ENCODE results near the gene APOBEC3G. TPM values are rescaled to one million over a fixed set of nuclear protein-coding genes. Genes with fewer than 3 reads are reported as not detected.

The APOBEC3G gene
- polyA plus RNA-seq, 1 of the 3 experiments (the other 2 are of a cell fraction): not detected

DNA sequence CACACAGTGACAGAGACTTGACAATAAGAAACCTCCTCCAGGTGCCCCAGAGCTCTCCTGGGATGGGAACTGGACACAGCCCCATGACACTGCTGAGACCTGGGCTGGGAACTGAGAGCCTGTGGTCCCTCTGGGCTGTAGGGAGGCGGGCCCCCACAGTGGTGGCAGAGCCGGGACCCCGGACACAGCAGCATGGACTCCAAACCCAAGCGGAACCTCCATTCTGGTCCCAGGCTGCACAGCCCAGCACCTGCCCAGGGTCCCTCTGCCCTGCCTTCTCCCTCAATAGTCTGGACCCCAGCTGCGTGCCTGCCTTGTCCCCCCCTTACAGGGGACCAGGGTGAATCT is 11.6 kb downstream of the APOBEC3G start:
- no peak overlapping the region for H3K9ac ChIP-seq
- H3K9me2 ChIP-seq: no peaks in the 10 kb centered on the region
- no peak overlapping the region for H2AFZ ChIP-seq (ENCODE audit: low read depth)
- H3K9me3 ChIP-seq: no peaks in the 10 kb centered on the region
- H3K36me3 ChIP-seq (replicated peaks in 1 of 2; ENCODE audit: control insufficient read depth in 1 of 2, insufficient read depth in 2 of 2, low read length in 1 of 2): no peaks in the 10 kb centered on the region
- 50% methylated on average over 1 of the region's 5 CpGs for WGBS (ENCODE audit: low lambda C conversion rate)
- no peaks in the 10 kb centered on the region for H3K79me2 ChIP-seq (ENCODE audit: insufficient read depth)
- H3K4me2 ChIP-seq: no peak overlapping the region
- CTCF ChIA-PET: interaction anchor here (0.8 kb wide), 1 partner anchor 33 kb away, joined by 3 read pairs; no protein-coding TSS in a partner anchor
- H4K20me1 ChIP-seq (ENCODE audit: insufficient read depth): no peaks in the 10 kb centered on the region
- POLR2A ChIA-PET: no interaction called here
- TF ChIP-seq EP300 (IDR thresholded peaks at IDR 0.05; ENCODE audit: borderline replicate concordance in 1 of 2, low read depth in 1 of 2, low read length in 1 of 2) (no peak), CHD2 (IDR thresholded peaks at IDR 0.05; ENCODE audit: low read length, partially characterized antibody) (no peak), EZH2phosphoT487 (IDR thresholded peaks at IDR 0.05; ENCODE audit: borderline replicate concordance, low read depth) (no peak), RXRA (IDR thresholded peaks at IDR 0.05; ENCODE audit: borderline replicate concordance, low read depth) (no peak), USF1 (IDR thresholded peaks at IDR 0.05; ENCODE audit: borderline replicate concordance, low read depth) (no peak), TAF1 (IDR thresholded peaks at IDR 0.05; ENCODE audit: borderline replicate concordance, low read depth, low read length) (no peak)
- TF ChIP-seq, protein P1, sequence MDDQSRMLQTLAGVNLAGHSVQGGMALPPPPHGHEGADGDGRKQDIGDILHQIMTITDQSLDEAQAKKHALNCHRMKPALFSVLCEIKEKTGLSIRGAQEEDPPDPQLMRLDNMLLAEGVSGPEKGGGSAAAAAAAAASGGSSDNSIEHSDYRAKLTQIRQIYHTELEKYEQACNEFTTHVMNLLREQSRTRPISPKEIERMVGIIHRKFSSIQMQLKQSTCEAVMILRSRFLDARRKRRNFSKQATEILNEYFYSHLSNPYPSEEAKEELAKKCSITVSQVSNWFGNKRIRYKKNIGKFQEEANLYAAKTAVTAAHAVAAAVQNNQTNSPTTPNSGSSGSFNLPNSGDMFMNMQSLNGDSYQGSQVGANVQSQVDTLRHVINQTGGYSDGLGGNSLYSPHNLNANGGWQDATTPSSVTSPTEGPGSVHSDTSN (IDR thresholded peaks at IDR 0.05): no peak
- H3F3A ChIP-seq (replicated peaks; ENCODE audit: insufficient read depth): no peaks in the 10 kb centered on the region
- no peak for DNase-seq
- H3K4me3 ChIP-seq (ENCODE audit: low read depth in 2 of 2, low read length in 1 of 2): no peak overlapping the region
- H3K27me3 ChIP-seq (ENCODE audit: insufficient read depth): no peaks in the 10 kb centered on the region
- H3K27ac ChIP-seq (ENCODE audit: low read depth in 2 of 2, low read length in 1 of 2): no peak overlapping the region
- H3K4me1 ChIP-seq (ENCODE audit: control insufficient read depth in 1 of 2, insufficient read depth in 2 of 2, low read depth in 1 of 2, low read length in 1 of 2): peaks cover 0 to 6% of the 10 kb centered on the region in 2 experiments; a peak in 1 of 4 replicates

GRCh38 chr22:39089928-39090327 is 12.9 kb downstream of the APOBEC3G start:
- ChIA-PET POLR2A (no interaction called here), CTCF (no interaction called here)
- Histone ChIP-seq H3K27ac (ENCODE audit: low read depth in 2 of 2, low read length in 1 of 2) (no peak overlapping the region), H3K27me3 (ENCODE audit: insufficient read depth) (no peaks in the 10 kb centered on the region), H3K36me3 (replicated peaks in 1 of 2; ENCODE audit: control insufficient read depth in 1 of 2, insufficient read depth in 2 of 2, low read length in 1 of 2) (no peaks in the 10 kb centered on the region), H3K9ac (no peak overlapping the region), H2AFZ (ENCODE audit: low read depth) (no peak overlapping the region), H4K20me1 (ENCODE audit: insufficient read depth) (no peaks in the 10 kb centered on the region), H3K4me2 (no peak overlapping the region), H3K4me1 (ENCODE audit: control insufficient read depth in 1 of 2, insufficient read depth in 2 of 2, low read depth in 1 of 2, low read length in 1 of 2) (peaks cover 0 to 6% of the 10 kb centered on the region in 2 experiments; a peak in 1 of 4 replicates), H3K9me2 (no peaks in the 10 kb centered on the region), H3K4me3 (ENCODE audit: low read depth in 2 of 2, low read length in 1 of 2) (no peak overlapping the region), H3K9me3 (no peaks in the 10 kb centered on the region), H3K79me2 (ENCODE audit: insufficient read depth) (no peaks in the 10 kb centered on the region), H3F3A (replicated peaks; ENCODE audit: insufficient read depth) (no peaks in the 10 kb centered on the region)
- 76% methylated on average over 6 of the region's 6 CpGs for WGBS (ENCODE audit: low lambda C conversion rate)
- no peak for TF ChIP-seq EZH2phosphoT487 (IDR thresholded peaks at IDR 0.05; ENCODE audit: borderline replicate concordance, low read depth)
- DNase-seq: no peak

GRCh38 chr22:39090426-39091064 is 13.5 kb downstream of the APOBEC3G start:
- no peaks in the 10 kb centered on the region for H3K9me3 ChIP-seq
- peaks cover 0 to 6% of the 10 kb centered on the region in 2 experiments; a peak in 1 of 4 replicates for H3K4me1 ChIP-seq (ENCODE audit: control insufficient read depth in 1 of 2, insufficient read depth in 2 of 2, low read depth in 1 of 2, low read length in 1 of 2)
- H3K27ac ChIP-seq (ENCODE audit: low read depth in 2 of 2, low read length in 1 of 2): no peak overlapping the region
- POLR2A ChIA-PET: no interaction called here
- H3K4me3 ChIP-seq (ENCODE audit: low read depth in 2 of 2, low read length in 1 of 2): no peak overlapping the region
- H3K9me2 ChIP-seq: no peaks in the 10 kb centered on the region
- H3K4me2 ChIP-seq: no peak overlapping the region
- CTCF ChIA-PET: no interaction called here
- H3K36me3 ChIP-seq (replicated peaks in 1 of 2; ENCODE audit: control insufficient read depth in 1 of 2, insufficient read depth in 2 of 2, low read length in 1 of 2): no peaks in the 10 kb centered on the region
- H2AFZ ChIP-seq (ENCODE audit: low read depth): no peak overlapping the region
- no CpG with 5 or more reads among the region's 15 CpGs for WGBS (ENCODE audit: low lambda C conversion rate)
- no peak overlapping the region for H3K9ac ChIP-seq
- DNase-seq: no peak
- H3K79me2 ChIP-seq (ENCODE audit: insufficient read depth): no peaks in the 10 kb centered on the region
- no peaks in the 10 kb centered on the region for H3F3A ChIP-seq (replicated peaks; ENCODE audit: insufficient read depth)
- no peaks in the 10 kb centered on the region for H3K27me3 ChIP-seq (ENCODE audit: insufficient read depth)
- no peaks in the 10 kb centered on the region for H4K20me1 ChIP-seq (ENCODE audit: insufficient read depth)
- TF ChIP-seq TAF1 (IDR thresholded peaks at IDR 0.05; ENCODE audit: borderline replicate concordance, low read depth, low read length) (no peak), SIN3A (IDR thresholded peaks at IDR 0.05; ENCODE audit: borderline replicate concordance, low read depth, low read length) (no peak), USF1 (IDR thresholded peaks at IDR 0.05; ENCODE audit: borderline replicate concordance, low read depth) (no peak), MXI1 (IDR thresholded peaks at IDR 0.05; ENCODE audit: low read depth, low read length) (no peak), ZBTB33 (IDR thresholded peaks at IDR 0.05; ENCODE audit: borderline replicate concordance, low read depth) (no peak)

Data from SK-N-SH (cell line).